NCI-H446 (cell line): ENCODE measurements around the gene PSAPL1.
"Not testable (repeated sequence)": the region's sequence is repeated elsewhere in the genome, so short reads cannot be mapped to it uniquely, and the experiment has no call there.

Experiments used
- DNase-seq, 2 experiments: peaks; one replicate each; lab custom pipeline; 2025; lab: John Stamatoyannopoulos, UW

The PSAPL1 gene

GRCh38 chr4:7458066-7458425 lies 23.3 kb upstream of the PSAPL1 start:
- DNase-seq: no peak

GRCh38 chr4:7457201-7458065 lies 22.7 kb upstream of the PSAPL1 start:
- DNase-seq: no peak

GRCh38 chr4:7452802-7453201 lies 18.1 kb upstream of the PSAPL1 start:
- not testable (repeated sequence) for DNase-seq

GRCh38 chr4:7451800-7452199 lies 17.1 kb upstream of the PSAPL1 start:
- DNase-seq: no peak

GRCh38 chr4:7451434-7451789 lies 16.7 kb upstream of the PSAPL1 start:
- no peak for DNase-seq

- no peak for DNase-seq
These were observed 16.2 kb upstream of the PSAPL1 start for GRCh38 chr4:7450775-7451433.

GRCh38 chr4:7448036-7448435 lies 13.3 kb upstream of the PSAPL1 start:
- DNase-seq: no peak

GRCh38 chr4:7447236-7447635 lies 12.5 kb upstream of the PSAPL1 start:
- no peak for DNase-seq

- DNase-seq: no peak
These were observed 10.0 kb upstream of the PSAPL1 start for GRCh38 chr4:7444731-7445130.

- DNase-seq: no peak
These were observed 9.6 kb upstream of the PSAPL1 start for GRCh38 chr4:7444314-7444713.

GRCh38 chr4:7442574-7443162 lies 7.9 kb upstream of the PSAPL1 start:
- DNase-seq: no peak

GRCh38 chr4:7441201-7441600 lies 6.5 kb upstream of the PSAPL1 start:
- DNase-seq: no peak

GRCh38 chr4:7439699-7440098 lies 5.0 kb upstream of the PSAPL1 start:
- no peak for DNase-seq

GRCh38 chr4:7436256-7436655 lies 1.5 kb upstream of the PSAPL1 start:
- no peak for DNase-seq

GRCh38 chr4:7435471-7436061 lies 836 bp upstream of the PSAPL1 start:
- DNase-seq: no peak

- no peak for DNase-seq
These were observed 477 bp downstream of the PSAPL1 start for GRCh38 chr4:7434141-7434765.

- no peak for DNase-seq
These were observed 1.2 kb downstream of the PSAPL1 start for GRCh38 chr4:7433376-7434140.

GRCh38 chr4:7432531-7433375 lies 2.0 kb downstream of the PSAPL1 start:
- DNase-seq: no peak

GRCh38 chr4:7431696-7432530 lies 2.8 kb downstream of the PSAPL1 start:
- no peak for DNase-seq
